Astrocyte (in vitro differentiated cells and primary cell): Measurements from ENCODE around the gene PDE8A.

Source experiments
- CTCF ChIP-seq: IDR thresholded peaks from 2 replicates; pipeline ENCODE4 v1.5.1; 2011; ENCODE audit warnings: low read depth, mild to moderate bottlenecking, inconsistent platforms, low read length, moderate library complexity; ENCODE audit not compliant: insufficient read depth
- EZH2 ChIP-seq: IDR thresholded peaks from 2 replicates; pipeline ENCODE4 v1.6.1; 2012; ENCODE audit warnings: mild to moderate bottlenecking, low read length, inconsistent platforms; ENCODE audit not compliant: insufficient read depth

GRCh38 chr15:85025516-85026251 is 44.0 kb downstream of the PDE8A start:
- TF ChIP-seq CTCF (no peak), EZH2 (no peak)
